Measurements from ENCODE around the gene RUNX2.

RUNX2 gene

GRCh38 chr6:45699663-45700062, 371.5 kb downstream of the RUNX2 start:
- Histone ChIP-seq H3K4me3 (ENCODE audit: low read length) (no peak overlapping the region), H3K4me1 (ENCODE audit: control insufficient read depth, insufficient read depth, low read length) (no peaks in the 10 kb centered on the region)

GRCh38 chr6:45702849-45703739, 375.0 kb downstream of the RUNX2 start:
- H3K4me1 ChIP-seq (ENCODE audit: control insufficient read depth, insufficient read depth, low read length), result no peaks in the 10 kb centered on the region
- H3K4me3 ChIP-seq (ENCODE audit: low read length), result no peak overlapping the region
- no peaks in the 10 kb centered on the region for H3K9me3 ChIP-seq (ENCODE audit: control insufficient read depth, low read length)
- no peak overlapping the region for H3K9ac ChIP-seq (ENCODE audit: low read length)
- no peaks in the 10 kb centered on the region for H3K27me3 ChIP-seq (ENCODE audit: control insufficient read depth, insufficient read depth, low read length)
- H3K36me3 ChIP-seq (ENCODE audit: control insufficient read depth, insufficient read depth, low read length), result no peaks in the 10 kb centered on the region

More at GRCh38 chr6:45699663-45700062, 371.5 kb downstream of the RUNX2 start:
- Histone ChIP-seq H3K27me3 (ENCODE audit: control insufficient read depth, insufficient read depth, low read length) (no peaks in the 10 kb centered on the region), H3K9me3 (ENCODE audit: control insufficient read depth, low read length) (no peaks in the 10 kb centered on the region), H3K36me3 (ENCODE audit: control insufficient read depth, insufficient read depth, low read length) (no peaks in the 10 kb centered on the region), H3K9ac (ENCODE audit: low read length) (no peak overlapping the region)

GRCh38 chr6:45704056-45704800, 376.1 kb downstream of the RUNX2 start:
- no peaks in the 10 kb centered on the region for H3K9me3 ChIP-seq (ENCODE audit: control insufficient read depth, low read length)
- no peak overlapping the region for H3K4me3 ChIP-seq (ENCODE audit: low read length)
- H3K27me3 ChIP-seq (ENCODE audit: control insufficient read depth, insufficient read depth, low read length), result no peaks in the 10 kb centered on the region
- no peaks in the 10 kb centered on the region for H3K36me3 ChIP-seq (ENCODE audit: control insufficient read depth, insufficient read depth, low read length)
- no peak overlapping the region for H3K9ac ChIP-seq (ENCODE audit: low read length)
- H3K4me1 ChIP-seq (ENCODE audit: control insufficient read depth, insufficient read depth, low read length), result no peaks in the 10 kb centered on the region

GRCh38 chr6:45705137-45705855, 377.2 kb downstream of the RUNX2 start:
- H3K4me3 ChIP-seq (ENCODE audit: low read length), result no peak overlapping the region
- no peak overlapping the region for H3K9ac ChIP-seq (ENCODE audit: low read length)
- H3K9me3 ChIP-seq (ENCODE audit: control insufficient read depth, low read length), result no peaks in the 10 kb centered on the region
- no peaks in the 10 kb centered on the region for H3K27me3 ChIP-seq (ENCODE audit: control insufficient read depth, insufficient read depth, low read length)
- no peaks in the 10 kb centered on the region for H3K36me3 ChIP-seq (ENCODE audit: control insufficient read depth, insufficient read depth, low read length)
- peaks cover 2% of the 10 kb centered on the region for H3K4me1 ChIP-seq (ENCODE audit: control insufficient read depth, insufficient read depth, low read length)

GRCh38 chr6:45706319-45706718, 378.2 kb downstream of the RUNX2 start:
- H3K4me3 ChIP-seq (ENCODE audit: low read length), result no peak overlapping the region
- H3K27me3 ChIP-seq (ENCODE audit: control insufficient read depth, insufficient read depth, low read length), result no peaks in the 10 kb centered on the region
- H3K4me1 ChIP-seq (ENCODE audit: control insufficient read depth, insufficient read depth, low read length), result peaks cover 7% of the 10 kb centered on the region
- H3K36me3 ChIP-seq (ENCODE audit: control insufficient read depth, insufficient read depth, low read length), result no peaks in the 10 kb centered on the region
- no peak overlapping the region for H3K9ac ChIP-seq (ENCODE audit: low read length)
- no peaks in the 10 kb centered on the region for H3K9me3 ChIP-seq (ENCODE audit: control insufficient read depth, low read length)

GRCh38 chr6:45707176-45707575, 379.0 kb downstream of the RUNX2 start:
- Histone ChIP-seq H3K9me3 (ENCODE audit: control insufficient read depth, low read length) (no peaks in the 10 kb centered on the region), H3K4me1 (ENCODE audit: control insufficient read depth, insufficient read depth, low read length) (peaks cover 7% of the 10 kb centered on the region)

GRCh38 chr6:45709781-45710220, 381.7 kb downstream of the RUNX2 start:
- Histone ChIP-seq H3K9ac (ENCODE audit: low read length) (no peak overlapping the region), H3K36me3 (ENCODE audit: control insufficient read depth, insufficient read depth, low read length) (no peaks in the 10 kb centered on the region), H3K4me3 (ENCODE audit: low read length) (no peak overlapping the region), H3K9me3 (ENCODE audit: control insufficient read depth, low read length) (no peaks in the 10 kb centered on the region), H3K4me1 (ENCODE audit: control insufficient read depth, insufficient read depth, low read length) (peaks cover 7% of the 10 kb centered on the region), H3K27me3 (ENCODE audit: control insufficient read depth, insufficient read depth, low read length) (no peaks in the 10 kb centered on the region)

More at GRCh38 chr6:45707176-45707575, 379.0 kb downstream of the RUNX2 start:
- no peak overlapping the region for H3K4me3 ChIP-seq (ENCODE audit: low read length)
- no peak overlapping the region for H3K9ac ChIP-seq (ENCODE audit: low read length)
- H3K36me3 ChIP-seq (ENCODE audit: control insufficient read depth, insufficient read depth, low read length), result no peaks in the 10 kb centered on the region
- H3K27me3 ChIP-seq (ENCODE audit: control insufficient read depth, insufficient read depth, low read length), result no peaks in the 10 kb centered on the region

- H3K4me3 ChIP-seq (ENCODE audit: low read length), result no peak overlapping the region
- no peaks in the 10 kb centered on the region for H3K27me3 ChIP-seq (ENCODE audit: control insufficient read depth, insufficient read depth, low read length)
- H3K9ac ChIP-seq (ENCODE audit: low read length), result no peak overlapping the region
- H3K4me1 ChIP-seq (ENCODE audit: control insufficient read depth, insufficient read depth, low read length), result peaks cover 7% of the 10 kb centered on the region
- no peaks in the 10 kb centered on the region for H3K36me3 ChIP-seq (ENCODE audit: control insufficient read depth, insufficient read depth, low read length)
- H3K9me3 ChIP-seq (ENCODE audit: control insufficient read depth, low read length), result no peaks in the 10 kb centered on the region
Measured at GRCh38 chr6:45710304-45710821, 382.2 kb downstream of the RUNX2 start.

- Histone ChIP-seq H3K27me3 (ENCODE audit: control insufficient read depth, insufficient read depth, low read length) (no peaks in the 10 kb centered on the region), H3K9me3 (ENCODE audit: control insufficient read depth, low read length) (no peaks in the 10 kb centered on the region), H3K4me1 (ENCODE audit: control insufficient read depth, insufficient read depth, low read length) (peaks cover 7% of the 10 kb centered on the region), H3K36me3 (ENCODE audit: control insufficient read depth, insufficient read depth, low read length) (no peaks in the 10 kb centered on the region), H3K9ac (ENCODE audit: low read length) (no peak overlapping the region), H3K4me3 (ENCODE audit: low read length) (no peak overlapping the region)
Measured at GRCh38 chr6:45712076-45712475, 383.9 kb downstream of the RUNX2 start.

- no peaks in the 10 kb centered on the region for H3K9me3 ChIP-seq (ENCODE audit: control insufficient read depth, low read length)
- peaks cover 7% of the 10 kb centered on the region for H3K4me1 ChIP-seq (ENCODE audit: control insufficient read depth, insufficient read depth, low read length)
- no peak overlapping the region for H3K9ac ChIP-seq (ENCODE audit: low read length)
- no peaks in the 10 kb centered on the region for H3K27me3 ChIP-seq (ENCODE audit: control insufficient read depth, insufficient read depth, low read length)
- no peaks in the 10 kb centered on the region for H3K36me3 ChIP-seq (ENCODE audit: control insufficient read depth, insufficient read depth, low read length)
- no peak overlapping the region for H3K4me3 ChIP-seq (ENCODE audit: low read length)
Measured at GRCh38 chr6:45712786-45713185, 384.7 kb downstream of the RUNX2 start.

Measured in mucosa of stomach (tissue), 1 donor.